OCI-LY7 (cell line): Measurements from ENCODE around the gene ERC1. TPM values are rescaled to one million over a fixed set of nuclear protein-coding genes. Genes with fewer than 3 reads are reported as not detected.

Experiments used
- BruUV-seq: library from RNA; stranded (reverse); fragments of 400-500 nt; replicated peaks from 2 replicates; lab custom pipeline; 2021; lab: Mats Ljungman, UMichigan
- CTCF ChIA-PET: fragments of 300-600 bp; sonication (Branson Sonifier 250); formaldehyde crosslinking; loops from one replicate; lab custom pipeline; 2022; ENCODE audit warnings: antibody characterized with exemption; ENCODE audit not compliant: unreplicated experiment; lab: Charles Lee
- POLR2A ChIA-PET: fragments of 300-600 bp; sonication (Branson Sonifier 250); formaldehyde crosslinking; loops from one replicate; lab custom pipeline; 2022; ENCODE audit warnings: antibody characterized with exemption; lab: Charles Lee
- DNase-seq: peaks from one replicate; pipeline ENCODE4 v3.0.0-alpha.2; 2015; ENCODE audit warnings: low spot score
- H2AFZ ChIP-seq: fragments of 200-600 bp; sonication (generic), shearing (Covaris generic); 2 replicates; pipeline ENCODE4 v1.6.1; 2014; ENCODE audit warnings: mild to moderate bottlenecking, antibody characterized with exemption, low read length, moderate library complexity
- H3K27ac ChIP-seq: fragments of 200-600 bp; sonication (generic); 2 replicates; pipeline ENCODE4 v1.5.1; 2014; ENCODE audit warnings: mixed run types, low read depth, mild to moderate bottlenecking, moderate library complexity, low read length, inconsistent platforms; ENCODE audit not compliant: poor library complexity, severe bottlenecking
- H3K36me3 ChIP-seq: fragments of 200-600 bp; sonication (generic); 2 replicates; pipeline ENCODE4 v1.6.1; 2014; ENCODE audit warnings: mild to moderate bottlenecking, antibody characterized with exemption, low read length, moderate library complexity, mixed read lengths; ENCODE audit not compliant: insufficient read depth
- H3K4me1 ChIP-seq: fragments of 200-600 bp; sonication (generic); 2 replicates; pipeline ENCODE4 v1.5.1; 2014; ENCODE audit warnings: mild to moderate bottlenecking, low read length; ENCODE audit not compliant: insufficient read depth, poor library complexity, severe bottlenecking
- H3K4me2 ChIP-seq: fragments of 200-600 bp; sonication (generic); 2 replicates; pipeline ENCODE4 v1.6.1; 2014; ENCODE audit warnings: mild to moderate bottlenecking, low read length
- H3K4me3 ChIP-seq: fragments of 200-600 bp; sonication (generic); 2 replicates; pipeline ENCODE4 v1.5.1; 2014; ENCODE audit warnings: mild to moderate bottlenecking, low read depth, low read length; ENCODE audit not compliant: poor library complexity, severe bottlenecking
- H3K79me2 ChIP-seq: fragments of 200-600 bp; sonication (generic); 2 replicates; pipeline ENCODE4 v1.6.1; 2016; ENCODE audit warnings: low read depth, mild to moderate bottlenecking, low read length, moderate library complexity, mixed read lengths; ENCODE audit not compliant: insufficient read depth
- H3K9me2 ChIP-seq: fragments of 200-600 bp; sonication (generic); 2 replicates; pipeline ENCODE4 v1.6.1; 2016; ENCODE audit warnings: mild to moderate bottlenecking, low read length, mixed read lengths; ENCODE audit not compliant: insufficient read depth
- H3K9me3 ChIP-seq: fragments of 200-600 bp; sonication (generic); 2 replicates; pipeline ENCODE4 v1.6.1; 2014; ENCODE audit warnings: mild to moderate bottlenecking, mixed run types, low read length, mixed read lengths
- H4K20me1 ChIP-seq: fragments of 200-600 bp; sonication (generic); 2 replicates; pipeline ENCODE4 v1.6.1; 2014; ENCODE audit warnings: mild to moderate bottlenecking, antibody characterized with exemption, low read length, moderate library complexity, mixed read lengths; ENCODE audit not compliant: insufficient read depth
- EZH2phosphoT487 ChIP-seq: fragments of 200-600 bp; sonication (generic); IDR thresholded peaks from 2 replicates; pipeline ENCODE4 v1.6.1; 2018; ENCODE audit warnings: low read depth, borderline replicate concordance, mild to moderate bottlenecking, mixed run types, antibody characterized with exemption, low read length, moderate library complexity, mixed read lengths
- intact Hi-C: fragments of 100-400 bp; cut with micrococcal nuclease; formaldehyde crosslinking; loops from one replicate; pipeline ENCODE4 v1.10.0; 2022; ENCODE audit not compliant: unreplicated experiment
- total RNA-seq, 2 experiments: library from RNA; depleted of rRNA in 1 of 2; stranded (reverse); fragments of >200 nt in 1 of 2; shearing (Covaris generic) in 1 of 2; gene quantifications; 2 replicates each; pipeline ENCODE4 v1.2.3, GENCODE V29; 2014 to 2022
- TF ChIP-seq, protein P1 (sequence below): fragments of 200-600 bp; sonication (generic); conservative IDR thresholded peaks from 2 replicates; pipeline ENCODE4 v1.5.1; 2014; ENCODE audit warnings: mild to moderate bottlenecking, antibody characterized with exemption, low read length, moderate library complexity, mixed read lengths

The ERC1 gene
- total RNA-seq, 2 experiments from 2014 or later = 26.9 to 86.9 TPM

DNA sequence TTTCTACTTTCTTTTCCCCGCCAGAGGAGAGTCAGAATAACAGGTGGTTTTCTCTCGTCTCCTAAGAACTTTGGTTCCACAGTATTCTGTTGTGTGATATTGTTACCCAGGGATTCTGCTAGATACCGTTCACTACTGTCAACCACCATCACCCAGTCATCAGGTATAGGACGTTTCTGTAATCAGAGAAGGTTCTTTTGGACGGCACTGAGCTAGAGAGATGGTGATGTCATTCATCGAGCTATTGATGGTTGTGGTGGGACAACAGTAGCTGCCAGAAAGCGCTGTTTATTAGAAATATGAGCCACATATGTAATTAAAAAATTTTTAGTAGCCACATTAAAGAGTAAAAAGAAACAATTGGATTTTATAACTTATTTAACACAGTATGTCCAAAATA lies 17.0 kb downstream of the ERC1 start:
- H2AFZ ChIP-seq = no peak overlapping the region
- CTCF ChIA-PET = no interaction called here
- no peaks in the 10 kb centered on the region for H4K20me1 ChIP-seq
- H3K4me1 ChIP-seq = no peaks in the 10 kb centered on the region
- H3K79me2 ChIP-seq = 0 out of 2 replicates have a peak, but pooled peaks cover 11% of the 10 kb centered on the region
- H3K4me2 ChIP-seq = no peak overlapping the region
- POLR2A ChIA-PET = interaction anchor here (0.5 to 1.2 kb wide), 2 partner anchors 9 to 11 kb away, joined by 4 to 5 read pairs; no protein-coding TSS in a partner anchor
- H3K4me3 ChIP-seq = no peak overlapping the region
- TF ChIP-seq EZH2phosphoT487 = no peak
- TF ChIP-seq, protein P1, sequence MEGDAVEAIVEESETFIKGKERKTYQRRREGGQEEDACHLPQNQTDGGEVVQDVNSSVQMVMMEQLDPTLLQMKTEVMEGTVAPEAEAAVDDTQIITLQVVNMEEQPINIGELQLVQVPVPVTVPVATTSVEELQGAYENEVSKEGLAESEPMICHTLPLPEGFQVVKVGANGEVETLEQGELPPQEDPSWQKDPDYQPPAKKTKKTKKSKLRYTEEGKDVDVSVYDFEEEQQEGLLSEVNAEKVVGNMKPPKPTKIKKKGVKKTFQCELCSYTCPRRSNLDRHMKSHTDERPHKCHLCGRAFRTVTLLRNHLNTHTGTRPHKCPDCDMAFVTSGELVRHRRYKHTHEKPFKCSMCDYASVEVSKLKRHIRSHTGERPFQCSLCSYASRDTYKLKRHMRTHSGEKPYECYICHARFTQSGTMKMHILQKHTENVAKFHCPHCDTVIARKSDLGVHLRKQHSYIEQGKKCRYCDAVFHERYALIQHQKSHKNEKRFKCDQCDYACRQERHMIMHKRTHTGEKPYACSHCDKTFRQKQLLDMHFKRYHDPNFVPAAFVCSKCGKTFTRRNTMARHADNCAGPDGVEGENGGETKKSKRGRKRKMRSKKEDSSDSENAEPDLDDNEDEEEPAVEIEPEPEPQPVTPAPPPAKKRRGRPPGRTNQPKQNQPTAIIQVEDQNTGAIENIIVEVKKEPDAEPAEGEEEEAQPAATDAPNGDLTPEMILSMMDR = no peak
- H3K9me3 ChIP-seq = no peaks in the 10 kb centered on the region
- intact Hi-C loops = no loop called here
- no peak overlapping the region for H3K27ac ChIP-seq
- DNase-seq = no peak
- H3K9me2 ChIP-seq = no peaks in the 10 kb centered on the region
- H3K36me3 ChIP-seq = peaks cover 5% of the 10 kb centered on the region; the same call in 1 of the 2 replicates
- no TSS peak for BruUV-seq

DNA sequence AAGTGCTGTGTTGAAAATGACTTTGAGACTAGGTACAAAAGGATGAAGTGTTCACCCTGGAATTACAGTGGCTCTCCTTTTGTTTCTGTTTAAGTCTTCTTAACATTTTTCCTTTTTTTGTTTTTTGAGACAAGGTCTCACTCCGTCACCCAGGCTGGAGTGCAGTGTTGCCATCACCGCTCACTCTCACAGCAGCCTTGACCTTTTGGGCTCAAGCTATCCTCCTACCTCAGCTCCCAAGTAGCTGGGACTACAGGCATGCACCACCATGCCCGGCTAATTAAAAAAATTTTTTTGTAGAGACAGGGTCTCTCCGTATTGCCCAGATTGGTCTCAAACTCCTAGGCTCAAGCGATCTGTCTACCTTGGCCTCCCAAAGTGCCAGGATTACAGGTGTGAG lies 20.1 kb downstream of the ERC1 start:
- H3K9me2 ChIP-seq = no peaks in the 10 kb centered on the region
- H2AFZ ChIP-seq = no peak overlapping the region
- H3K4me3 ChIP-seq = no peak overlapping the region
- H3K4me2 ChIP-seq = no peak overlapping the region
- H3K9me3 ChIP-seq = no peaks in the 10 kb centered on the region
- H3K79me2 ChIP-seq = no peaks in the 10 kb centered on the region
- no peak overlapping the region for H3K27ac ChIP-seq
- H4K20me1 ChIP-seq = no peaks in the 10 kb centered on the region
- DNase-seq = no peak
- no peaks in the 10 kb centered on the region for H3K36me3 ChIP-seq
- CTCF ChIA-PET = no interaction called here
- intact Hi-C loops = no loop called here
- no peaks in the 10 kb centered on the region for H3K4me1 ChIP-seq
- POLR2A ChIA-PET = no interaction called here
- no TSS peak for BruUV-seq
- TF ChIP-seq, protein P1 = no peak
- no peak for TF ChIP-seq EZH2phosphoT487

DNA sequence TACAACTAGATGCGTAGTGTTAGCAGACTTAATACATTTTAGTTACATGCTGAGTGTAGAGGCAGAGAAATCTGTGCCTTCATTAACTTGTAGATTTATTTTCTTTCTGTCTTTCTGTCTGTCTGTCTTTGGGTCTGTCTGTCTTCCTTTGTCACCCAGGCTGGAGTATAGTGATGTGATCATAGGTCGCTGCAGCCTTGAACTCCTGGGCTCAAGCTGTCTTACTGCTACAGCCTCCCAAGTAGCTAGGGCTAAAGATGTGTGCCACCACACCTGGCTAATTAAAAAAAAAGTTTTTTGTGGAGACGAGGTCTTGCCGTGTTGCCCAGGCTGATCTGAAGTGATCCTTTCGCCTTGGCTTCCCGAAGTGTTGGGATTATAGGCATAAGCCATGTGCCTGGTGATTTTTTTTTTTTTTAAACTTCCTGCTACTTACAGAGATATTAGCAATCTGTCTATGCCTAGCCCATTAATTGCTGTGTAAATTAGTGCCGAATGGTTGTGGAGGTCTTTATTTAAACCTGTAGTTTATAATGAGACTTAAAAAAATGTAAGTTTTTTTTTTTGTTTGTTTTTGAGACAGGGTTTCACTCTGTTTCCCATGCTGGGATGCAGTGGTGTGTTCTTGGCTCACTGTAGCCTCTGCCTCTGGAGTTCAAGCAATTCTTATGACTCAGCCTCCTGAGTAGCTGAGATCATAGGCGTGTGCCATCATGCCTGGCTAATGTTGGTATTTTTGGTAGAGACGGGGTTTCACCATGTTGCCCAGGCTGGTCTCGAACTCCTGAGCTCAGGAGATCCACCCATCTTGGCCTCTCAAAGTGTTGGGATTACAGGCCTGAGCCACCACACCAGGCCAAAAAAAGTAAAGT lies 22.8 kb downstream of the ERC1 start:
- ChIA-PET CTCF (no interaction called here), POLR2A (interaction anchor here (0.7 to 1.8 kb wide), 2 partner anchors 13 kb away, joined by 3 to 7 read pairs; no protein-coding TSS in a partner anchor)
- no peak for DNase-seq
- Histone ChIP-seq H3K4me3 (no peak overlapping the region), H4K20me1 (no peaks in the 10 kb centered on the region), H3K79me2 (no peaks in the 10 kb centered on the region), H3K4me1 (no peaks in the 10 kb centered on the region), H3K9me2 (no peaks in the 10 kb centered on the region), H3K36me3 (no peaks in the 10 kb centered on the region), H3K27ac (no peak overlapping the region), H2AFZ (no peak overlapping the region), H3K4me2 (no peak overlapping the region), H3K9me3 (no peaks in the 10 kb centered on the region)
- intact Hi-C loops = no loop called here
- no peak for TF ChIP-seq EZH2phosphoT487
- TF ChIP-seq, protein P1 = no peak
- BruUV-seq = no TSS peak
